ENCODE measurements around the gene ISLR2. TPM values are rescaled to one million over a fixed set of nuclear protein-coding genes. Genes with fewer than 3 reads are reported as not detected.

Gene ISLR2
- total RNA-seq, 2 donors from 2014 or later, result not detected

DNA sequence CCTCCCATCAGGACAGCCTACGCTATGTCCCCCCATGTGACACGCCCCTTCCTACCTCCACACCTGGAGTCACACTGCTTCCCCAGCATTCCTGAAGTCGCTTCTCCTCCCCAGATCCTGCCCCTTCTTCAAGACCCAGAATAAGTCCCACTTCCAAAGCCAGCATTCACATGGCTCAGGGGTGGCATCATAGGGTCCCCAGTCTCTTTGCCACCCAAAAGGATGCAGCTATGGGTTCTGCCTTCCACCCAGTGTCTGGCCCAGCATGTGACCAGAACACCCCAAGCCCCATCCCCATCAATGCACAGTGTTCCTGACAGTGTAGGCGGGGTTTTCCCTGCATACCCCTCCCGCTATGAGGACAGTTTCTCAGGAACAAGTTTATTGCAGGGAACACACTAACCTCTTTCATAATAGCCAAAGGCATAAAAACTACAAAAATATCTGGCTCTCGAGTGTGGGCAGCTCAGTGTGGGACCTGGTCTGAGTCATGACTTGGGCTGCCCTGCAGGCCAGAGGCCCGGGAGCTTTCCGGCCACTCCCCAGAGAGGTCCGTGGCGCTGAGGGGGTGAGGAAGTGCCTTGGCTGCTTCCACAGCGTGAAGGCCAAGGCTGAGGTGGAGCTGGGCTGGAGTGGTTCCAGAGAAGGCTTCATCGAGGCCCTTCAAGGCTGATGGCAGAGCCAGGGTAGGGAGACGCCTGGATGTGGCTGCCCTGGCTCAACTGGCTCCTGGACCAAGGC lies 48.9 kb downstream of the ISLR2 start:
- Histone ChIP-seq H3K4me1 (ENCODE audit: control insufficient read depth in 1 of 2, low read depth in 2 of 2) (peaks cover 35 to 63% of the 10 kb centered on the region in 2 donors), H3K9me3 (no peaks in the 10 kb centered on the region), H3K27me3 (replicated peaks; ENCODE audit: insufficient read depth) (no peaks in the 10 kb centered on the region), H3K27ac (peak overlapping the region; percentile 68 to 87), H3K4me3 (no peak overlapping the region), H3K36me3 (no peaks in the 10 kb centered on the region)
- TF ChIP-seq CTCF (IDR thresholded peaks at IDR 0.05), result no peak
- ATAC-seq (ENCODE audit: insufficient number of reproducible peaks, low FRiP score, low read depth) (peak; percentile 82), DNase-seq (ENCODE audit: low spot score) (peak; percentile 77)

DNA sequence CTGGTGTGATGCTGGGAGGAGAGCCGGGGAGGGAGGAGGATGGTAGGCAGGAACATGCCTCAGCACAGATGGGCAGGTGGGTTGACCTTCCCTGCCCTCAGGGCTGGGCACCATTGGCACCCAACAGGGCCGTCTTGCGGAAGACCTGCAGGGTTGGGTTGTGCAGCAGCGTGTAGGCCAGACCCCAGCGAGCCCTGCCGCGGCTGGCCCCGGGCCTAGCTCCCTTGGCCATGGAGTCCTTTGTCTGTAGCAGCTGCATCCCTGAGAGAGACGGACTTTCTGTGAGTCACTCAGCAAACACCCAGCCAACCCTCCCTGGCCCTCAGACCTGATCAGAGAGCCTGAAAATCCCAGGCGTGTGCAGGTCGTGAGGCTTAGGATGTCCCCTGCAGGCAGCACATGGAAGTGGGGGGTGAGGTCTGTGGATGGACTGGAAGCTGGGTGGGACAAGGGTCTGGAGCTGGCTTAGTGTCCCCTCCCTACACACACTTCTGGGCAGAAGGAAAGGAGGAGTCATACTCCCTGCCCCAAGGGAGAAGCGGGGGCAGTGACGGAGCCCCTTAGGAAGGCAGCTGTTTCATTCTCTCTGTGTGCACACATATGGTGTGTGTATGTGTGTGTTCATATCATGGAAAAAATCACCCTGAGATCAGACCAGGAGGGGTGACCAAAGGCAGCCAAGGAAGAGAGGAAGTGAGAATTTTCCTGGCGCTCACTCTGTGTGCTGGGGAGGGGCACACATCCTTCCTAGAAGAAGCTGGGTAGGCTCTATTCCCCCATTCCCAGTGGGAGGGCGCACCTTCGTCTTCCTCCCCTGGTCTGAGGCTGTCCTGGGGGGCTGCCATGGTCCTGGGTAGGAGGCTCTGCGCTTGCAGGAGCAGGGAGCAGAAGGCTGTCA lies 49.8 kb downstream of the ISLR2 start:
- DNase-seq (ENCODE audit: low spot score) (no peak), ATAC-seq (ENCODE audit: insufficient number of reproducible peaks, low FRiP score, low read depth) (peak; percentile 2)
- Histone ChIP-seq H3K4me3 (no peak overlapping the region), H3K27ac (peak overlapping the region; percentile 25 to 87), H3K9me3 (no peaks in the 10 kb centered on the region), H3K27me3 (replicated peaks; ENCODE audit: insufficient read depth) (no peaks in the 10 kb centered on the region), H3K36me3 (no peaks in the 10 kb centered on the region), H3K4me1 (ENCODE audit: control insufficient read depth in 1 of 2, low read depth in 2 of 2) (peaks cover 35 to 53% of the 10 kb centered on the region in 2 donors)
- TF ChIP-seq CTCF (IDR thresholded peaks at IDR 0.05), result no peak

DNA sequence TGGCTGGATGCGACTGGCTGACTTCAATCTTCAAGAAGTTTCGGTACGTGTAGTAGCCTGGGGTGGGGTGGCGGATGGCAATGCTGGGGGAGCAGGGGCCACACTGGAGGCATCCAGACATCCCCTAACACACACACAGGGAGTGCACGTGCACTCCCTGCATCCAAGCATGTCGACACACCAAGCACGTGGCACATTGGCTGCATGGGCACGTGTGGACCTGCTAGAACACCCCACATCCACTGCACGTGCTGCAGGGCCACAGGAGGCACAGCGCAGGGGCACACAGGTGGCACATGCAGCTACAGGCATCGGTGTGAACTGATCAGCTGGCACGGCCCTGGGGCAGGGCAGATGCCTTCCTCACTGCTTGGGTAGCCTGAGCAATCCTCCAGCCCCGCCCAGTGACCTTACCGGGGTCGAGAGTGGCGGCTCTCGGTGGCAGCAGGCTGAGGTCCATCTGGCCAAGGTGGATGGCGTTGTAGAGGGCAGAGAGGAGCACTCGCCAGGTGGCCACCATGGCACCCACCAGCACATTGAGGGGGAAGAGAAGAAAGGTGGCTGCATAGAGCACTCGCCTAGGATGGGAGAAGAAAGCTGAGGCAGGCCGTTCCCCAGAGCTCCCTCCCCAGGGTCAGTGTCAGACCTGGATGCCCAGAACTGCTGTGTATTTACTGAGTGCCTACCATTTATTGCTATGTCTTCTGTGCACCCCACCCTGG lies 50.7 kb downstream of the ISLR2 start:
- TF ChIP-seq CTCF (IDR thresholded peaks at IDR 0.05), result no peak
- no peak overlapping the region for H3K27ac ChIP-seq
- DNase-seq (ENCODE audit: low spot score), result no peak

GRCh38 chr15:74182131-74182530 lies 51.7 kb downstream of the ISLR2 start:
- Histone ChIP-seq H3K4me3 (no peak overlapping the region), H3K4me1 (ENCODE audit: control insufficient read depth in 1 of 2, low read depth in 2 of 2) (peaks cover 30 to 34% of the 10 kb centered on the region in 2 donors), H3K9me3 (no peaks in the 10 kb centered on the region), H3K36me3 (no peaks in the 10 kb centered on the region), H3K27ac (no peak overlapping the region), H3K27me3 (replicated peaks; ENCODE audit: insufficient read depth) (no peaks in the 10 kb centered on the region)
- no peak for ATAC-seq (ENCODE audit: insufficient number of reproducible peaks, low FRiP score, low read depth)
- DNase-seq (ENCODE audit: low spot score), result no peak
- TF ChIP-seq CTCF (IDR thresholded peaks at IDR 0.05), result no peak

More for the DNA sequence above, 50.7 kb downstream of the ISLR2 start:
- Histone ChIP-seq H3K4me1 (ENCODE audit: control insufficient read depth in 1 of 2, low read depth in 2 of 2) (peaks cover 35 to 45% of the 10 kb centered on the region in 2 donors), H3K36me3 (no peaks in the 10 kb centered on the region), H3K27me3 (replicated peaks; ENCODE audit: insufficient read depth) (no peaks in the 10 kb centered on the region), H3K4me3 (no peak overlapping the region), H3K9me3 (no peaks in the 10 kb centered on the region)
- ATAC-seq (ENCODE audit: insufficient number of reproducible peaks, low FRiP score, low read depth), result no peak
